NCI-H748 (cell line): ENCODE results near the gene ESYT3.
"Not testable (repeated sequence)": the region's sequence is repeated elsewhere in the genome, so short reads cannot be mapped to it uniquely, and the experiment has no call there.

Experiments
- DNase-seq: peaks from one replicate; lab custom pipeline; 2025; ENCODE audit not compliant: unreplicated experiment; lab: John Stamatoyannopoulos, UW

ESYT3 gene

DNA sequence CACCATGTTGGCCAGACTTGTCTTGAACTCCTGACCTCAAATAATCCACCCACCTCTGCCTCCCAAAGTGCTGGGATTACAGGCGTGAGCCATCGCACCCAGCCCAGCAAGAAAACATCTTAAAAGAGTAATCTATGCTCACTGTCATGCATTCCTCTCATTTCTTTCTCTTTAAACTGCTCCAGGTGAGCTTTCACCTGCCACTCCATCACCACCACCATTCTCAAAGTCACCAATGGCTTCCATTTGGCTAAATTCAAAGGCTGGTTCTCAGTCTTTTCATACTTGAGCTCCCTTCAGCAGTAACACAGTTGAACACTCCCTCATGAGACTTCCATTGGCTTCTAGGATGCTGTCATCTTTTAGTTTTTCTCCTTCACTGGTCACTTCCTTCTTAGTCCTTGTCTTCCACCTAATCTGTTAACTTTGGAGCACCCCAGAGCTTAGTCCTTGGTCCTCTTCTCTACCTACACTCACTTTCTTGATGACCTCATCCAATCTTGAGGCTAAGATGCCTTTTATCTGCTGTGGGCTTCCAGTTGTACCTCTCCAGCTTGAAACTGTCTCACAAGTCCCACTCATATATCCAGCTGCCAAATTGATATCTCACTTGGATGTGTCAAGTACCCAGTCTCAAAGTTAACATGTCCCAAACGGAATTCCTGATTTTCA, 27.0 kb upstream of the ESYT3 start:
- DNase-seq: no peak

- no peak for DNase-seq
Measured at GRCh38 chr3:138408751-138409570, 25.5 kb upstream of the ESYT3 start.

- DNase-seq: no peak
Measured at GRCh38 chr3:138412821-138413551, 21.4 kb upstream of the ESYT3 start.

DNA sequence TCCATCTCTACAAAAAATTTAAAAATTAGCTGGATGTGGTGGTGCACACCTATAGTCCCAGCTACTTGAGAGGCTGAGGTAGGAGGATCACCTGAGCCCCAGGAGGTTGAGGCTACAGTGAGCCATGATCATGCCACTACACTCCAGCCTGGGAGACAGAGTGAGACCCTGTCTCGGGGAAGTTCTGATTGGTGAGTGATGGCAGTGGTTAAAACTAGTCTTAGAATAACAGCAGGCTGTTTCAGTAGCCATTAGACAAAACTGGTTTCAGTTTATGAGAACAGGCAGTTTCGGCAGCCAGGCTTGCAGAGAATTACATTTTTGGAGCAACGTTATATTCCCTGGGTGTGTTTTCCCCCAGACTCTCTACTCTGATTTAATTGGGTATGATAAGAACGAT, 18.2 kb upstream of the ESYT3 start:
- DNase-seq: not testable (repeated sequence)

DNA sequence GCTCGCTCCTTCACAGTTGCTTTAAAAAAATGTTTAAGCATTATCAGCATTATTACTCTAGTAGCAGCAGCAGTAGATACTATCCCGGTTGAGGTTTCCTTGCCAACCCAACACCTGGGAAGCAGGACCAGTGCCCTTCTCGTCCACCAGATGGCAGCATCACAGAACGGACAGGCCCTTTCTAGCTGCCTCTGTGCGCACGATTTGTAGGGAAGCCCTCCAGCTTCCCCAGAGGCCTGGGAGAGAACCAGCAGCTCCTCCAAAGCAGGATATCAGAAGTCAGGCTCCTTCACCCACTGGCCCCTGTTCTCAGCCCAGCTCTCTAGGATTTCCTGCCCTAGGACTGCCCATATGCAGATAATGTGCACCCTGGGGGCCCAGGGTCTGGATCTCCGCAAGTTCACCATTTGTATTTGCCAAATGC, 16.8 kb upstream of the ESYT3 start:
- DNase-seq: peak; percentile 69

DNA sequence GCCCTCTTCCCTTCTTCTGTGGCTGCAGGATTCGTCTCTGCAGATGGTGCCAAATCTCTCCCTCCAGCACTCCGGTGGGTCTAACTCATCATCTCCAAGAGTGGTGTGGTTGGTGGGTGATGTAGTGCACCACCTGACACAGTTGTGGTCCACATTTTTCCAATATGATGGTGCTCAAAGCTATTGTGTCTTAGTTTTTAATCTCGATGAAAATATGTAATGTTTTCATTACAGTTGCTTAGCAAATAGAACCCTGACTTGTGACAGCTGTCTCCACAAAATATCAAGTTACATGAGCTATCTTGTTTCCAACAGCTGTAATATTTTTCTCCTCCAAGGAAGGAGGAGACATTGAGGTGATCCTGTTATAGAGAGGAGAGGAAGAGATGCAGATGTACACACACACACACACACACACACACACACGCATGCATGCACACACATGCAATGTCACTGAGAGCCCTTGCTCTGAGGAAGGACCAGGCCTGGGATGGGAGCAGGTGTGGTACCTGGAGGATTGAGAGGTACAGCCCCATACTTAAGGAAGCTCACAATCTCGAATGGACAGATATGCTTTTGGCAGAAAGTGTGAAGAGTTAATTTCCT, 15.7 kb upstream of the ESYT3 start:
- DNase-seq: no peak

GRCh38 chr3:138423316-138423715, 11.1 kb upstream of the ESYT3 start:
- no peak for DNase-seq

DNA sequence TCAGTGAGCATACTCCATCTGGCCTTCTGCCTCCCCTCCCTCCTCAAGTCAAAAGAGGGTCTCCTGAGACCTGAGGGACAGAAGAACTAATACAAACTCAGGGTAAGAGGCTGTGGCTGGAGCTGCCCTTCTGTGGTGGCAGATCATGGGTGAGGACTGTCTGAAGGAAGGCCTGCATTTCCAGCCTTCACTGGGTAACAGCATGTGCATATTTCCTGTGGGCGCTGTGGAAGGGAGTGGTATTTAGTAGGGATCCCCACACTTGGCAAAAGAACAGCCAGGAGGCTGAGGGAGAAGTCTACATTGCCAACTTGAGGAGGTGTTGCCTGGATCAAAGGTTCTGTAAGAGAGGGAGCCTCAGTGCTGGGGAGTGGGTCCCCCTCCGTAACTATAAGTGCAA, 10.1 kb upstream of the ESYT3 start:
- DNase-seq: no peak

GRCh38 chr3:138426211-138426610, 8.2 kb upstream of the ESYT3 start:
- peak; percentile 1 for DNase-seq

GRCh38 chr3:138426754-138427153, 7.7 kb upstream of the ESYT3 start:
- DNase-seq: not testable (repeated sequence)

DNA sequence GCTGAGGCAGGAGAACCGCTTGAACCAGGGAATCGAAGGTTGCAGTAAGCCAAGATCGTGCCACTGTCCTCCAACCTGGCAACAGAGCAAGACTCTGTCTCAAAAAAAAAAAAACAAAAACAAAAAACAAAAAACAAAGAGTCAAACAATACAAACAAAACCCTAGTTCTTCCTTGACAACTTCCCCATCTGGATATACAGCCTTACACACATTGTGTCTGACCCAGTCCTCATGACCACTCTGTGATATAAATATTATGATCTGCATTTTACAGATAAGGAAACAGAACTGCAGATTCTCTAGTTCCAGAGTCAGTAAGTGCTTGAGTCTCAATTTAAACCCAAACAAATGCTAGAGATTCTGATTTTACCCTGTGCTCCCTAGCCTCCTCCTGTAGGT, 4.8 kb upstream of the ESYT3 start:
- DNase-seq: no peak

DNA sequence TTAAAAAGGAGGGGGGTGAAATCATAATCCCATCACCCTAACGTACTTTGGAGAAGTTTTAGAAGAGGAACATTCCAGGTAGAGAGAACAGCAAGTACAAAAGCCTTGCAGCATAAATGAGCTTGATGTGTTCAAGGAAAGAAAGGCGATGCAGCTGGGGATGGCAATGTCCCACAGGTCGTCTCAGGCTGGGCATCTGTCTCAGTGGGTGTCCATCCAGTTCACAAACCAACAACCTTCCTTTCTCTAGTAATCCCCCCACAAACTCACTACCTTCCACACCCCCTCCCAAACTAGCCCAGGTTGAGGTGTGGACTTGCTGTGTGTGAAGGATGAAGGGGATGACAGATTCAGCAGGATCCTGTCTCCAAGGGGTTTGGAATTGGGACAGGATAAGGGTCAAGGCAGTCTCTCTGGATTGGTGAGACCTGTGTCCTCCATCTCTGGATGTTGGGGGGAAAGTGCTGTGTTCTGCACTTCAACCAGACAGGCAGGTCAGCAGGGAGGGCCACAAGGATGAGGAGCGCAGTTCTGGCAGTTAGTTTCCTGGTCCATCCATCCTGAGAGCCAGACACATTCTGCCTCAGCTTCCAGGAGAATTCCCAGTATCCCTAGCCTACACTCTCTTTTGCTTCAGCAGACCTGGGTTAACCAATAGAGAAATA, 1.7 kb upstream of the ESYT3 start:
- DNase-seq: no peak

GRCh38 chr3:138433892-138434275, 532 bp upstream of the ESYT3 start:
- DNase-seq: no peak

DNA sequence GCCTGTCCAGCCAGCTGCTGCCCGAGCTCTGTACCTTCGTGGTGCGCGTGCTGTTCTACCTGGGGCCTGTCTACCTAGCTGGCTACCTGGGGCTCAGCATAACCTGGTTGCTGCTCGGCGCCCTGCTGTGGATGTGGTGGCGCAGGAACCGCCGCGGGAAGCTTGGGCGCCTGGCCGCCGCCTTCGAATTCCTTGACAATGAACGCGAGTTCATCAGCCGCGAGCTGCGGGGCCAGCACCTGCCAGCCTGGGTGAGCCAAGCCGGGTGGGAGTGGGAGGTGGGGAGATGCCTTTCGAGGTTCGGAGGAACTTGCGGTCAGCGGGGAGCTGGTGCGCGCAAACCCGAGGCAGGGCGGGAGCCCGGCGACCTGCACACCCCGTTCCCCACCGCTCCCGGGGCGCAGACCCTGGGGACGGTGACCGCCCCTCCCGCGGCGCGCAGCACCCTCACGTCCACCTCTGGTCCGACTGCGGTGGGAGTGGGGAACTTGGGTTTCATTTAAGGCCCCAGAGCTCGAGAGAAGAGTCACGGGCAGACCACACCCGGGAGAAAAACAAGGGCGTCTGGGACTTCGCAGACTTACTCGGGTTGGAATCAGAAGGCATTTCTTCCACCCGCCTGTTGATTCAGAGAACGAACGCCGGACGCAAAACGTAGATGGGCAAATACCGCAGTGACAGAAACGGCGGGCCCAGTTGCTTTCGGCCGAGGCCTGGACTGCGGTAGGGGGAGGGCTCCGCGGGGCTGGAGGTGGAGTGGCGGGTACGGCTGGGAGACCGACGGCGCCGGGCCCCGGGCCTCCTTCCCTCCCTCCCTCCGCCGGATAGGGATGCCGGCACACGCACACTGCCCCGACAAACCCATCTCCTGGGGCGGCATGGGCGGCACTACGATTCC, 708 bp downstream of the ESYT3 start:
- DNase-seq: peak; percentile 17

DNA sequence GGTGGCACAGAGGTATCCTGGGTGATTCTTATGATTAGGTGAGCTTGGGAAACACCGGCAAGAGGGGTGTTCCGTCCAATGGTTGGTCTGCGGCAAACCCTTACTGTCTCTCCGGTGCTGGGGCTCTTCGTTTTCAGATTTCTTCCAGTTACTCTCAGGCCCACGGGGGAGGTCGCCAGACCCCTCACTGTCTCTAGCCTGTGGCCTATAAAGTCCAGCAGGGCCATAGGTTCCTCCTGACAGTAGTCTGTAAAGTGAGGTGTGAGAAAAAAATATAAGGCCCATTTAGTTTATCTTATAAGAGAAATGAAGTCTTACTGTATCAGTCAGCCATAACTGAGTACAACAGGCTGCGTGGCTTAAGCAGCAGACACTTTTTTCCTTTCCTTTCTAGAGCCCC, 1.4 kb downstream of the ESYT3 start:
- no peak for DNase-seq

DNA sequence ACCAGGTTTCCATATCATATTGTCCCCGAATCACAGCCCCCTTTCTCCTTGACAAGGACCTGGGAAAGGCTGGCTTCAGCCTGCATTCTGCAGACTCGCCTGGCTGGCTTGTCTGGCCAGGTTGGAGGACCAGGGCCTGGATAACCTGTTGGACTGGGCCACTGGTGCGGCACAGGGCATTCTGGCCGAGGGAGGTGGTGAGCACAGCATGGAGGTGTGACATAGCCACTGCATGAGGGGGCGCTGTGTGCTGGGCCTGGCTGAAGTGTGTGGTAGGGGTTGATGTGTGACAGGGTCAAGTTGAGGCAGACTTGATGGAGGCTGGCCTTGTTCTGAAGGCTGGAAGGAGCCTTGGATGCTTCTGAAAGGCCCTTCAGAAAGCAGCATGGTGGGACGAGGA, 2.9 kb downstream of the ESYT3 start:
- DNase-seq: no peak

GRCh38 chr3:138438896-138439295, 4.5 kb downstream of the ESYT3 start:
- no peak for DNase-seq

DNA sequence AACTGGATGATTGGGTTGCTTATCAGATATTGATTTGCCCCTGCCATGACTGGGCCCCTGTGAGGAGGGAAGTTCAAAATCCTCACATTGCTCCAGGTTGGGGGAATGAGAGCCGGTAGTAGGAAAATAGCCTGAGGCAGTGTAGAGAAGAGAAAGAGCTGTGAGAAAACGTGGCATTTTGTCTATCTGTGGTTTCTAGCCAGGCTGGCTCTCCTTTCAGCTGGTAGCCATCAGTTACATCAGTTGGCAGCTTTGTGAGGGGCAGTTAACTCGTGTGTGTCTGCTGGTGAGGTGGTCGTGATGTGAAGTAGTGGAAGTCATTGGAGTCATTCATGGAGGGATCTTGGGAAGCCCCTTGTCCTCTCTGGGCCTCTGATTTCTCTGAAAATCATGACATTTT, 5.2 kb downstream of the ESYT3 start:
- DNase-seq: no peak

- no peak for DNase-seq
Measured at GRCh38 chr3:138440121-138440521, 5.7 kb downstream of the ESYT3 start.

GRCh38 chr3:138440596-138440995, 6.2 kb downstream of the ESYT3 start:
- no peak for DNase-seq
